Left colon (tissue), 2 donors: ENCODE results near the gene RAB5B. TPM values are rescaled to one million over a fixed set of nuclear protein-coding genes. Genes with fewer than 3 reads are reported as not detected.
"Not testable (repeated sequence)": the region's sequence is repeated elsewhere in the genome, so short reads cannot be mapped to it uniquely, and the experiment has no call there.

Experiments used
- ATAC-seq: fragments of 200-7000 bp; cut with Tn5 transposase; one replicate; pipeline ENCODE4 v1.9.1; 2020; ENCODE audit warnings: mild to moderate bottlenecking, moderate library complexity
- DNase-seq, 2 donors: peaks; one replicate each; pipeline ENCODE4 v3.0.0-alpha.2; 2020
- intact Hi-C, 2 donors: fragments of 100-400 bp; cut with DNase I in 1 of 2; cut with micrococcal nuclease in 1 of 2; formaldehyde crosslinking; loops; one replicate each; pipeline versions ENCODE4 v1.11.2 to v1.14.0; 2022; cut with DNase I, micrococcal nuclease
- total RNA-seq, 2 donors: library from RNA; stranded (reverse); fragmentation: NEBNext Ultra II Directional; extraction: Animal tissue kit (Norgen Biotek cat#: 25700); gene quantifications; one replicate each; pipeline ENCODE4 v1.2.1, GENCODE V29; 2021
- donor health status: DM: no; HTN: no; CAD: no.
- donor health status: DM: yes; HTN: yes; CAD: no.

RAB5B gene
- total RNA-seq, 2 donors from 2014 or later, result 149 to 169 TPM

DNA sequence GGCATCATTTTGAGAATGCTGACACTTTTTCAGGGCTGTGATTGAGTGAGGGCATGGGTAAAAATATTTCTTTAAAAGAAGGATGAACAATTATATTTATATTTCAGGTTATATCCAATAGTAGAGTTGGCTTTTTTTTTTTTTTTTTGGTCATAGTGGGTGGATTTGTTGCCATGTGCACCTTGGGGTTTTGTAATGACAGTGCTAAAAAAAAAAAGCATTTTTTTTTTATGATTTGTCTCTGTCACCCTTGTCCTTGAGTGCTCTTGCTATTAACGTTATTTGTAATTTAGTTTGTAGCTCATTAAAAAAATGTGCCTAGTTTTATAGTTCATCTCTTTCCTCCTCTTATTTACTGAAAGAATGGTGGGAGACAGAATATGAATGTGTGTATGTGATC, 1.4 kb upstream of the RAB5B start:
- intact Hi-C loops, result loop anchor here in 1 of 2 donors (5.0 kb wide), 1 partner anchor 40 kb away; the partner anchor contains the start of gene DGKA
- ATAC-seq (no peak), DNase-seq (no peak)

DNA sequence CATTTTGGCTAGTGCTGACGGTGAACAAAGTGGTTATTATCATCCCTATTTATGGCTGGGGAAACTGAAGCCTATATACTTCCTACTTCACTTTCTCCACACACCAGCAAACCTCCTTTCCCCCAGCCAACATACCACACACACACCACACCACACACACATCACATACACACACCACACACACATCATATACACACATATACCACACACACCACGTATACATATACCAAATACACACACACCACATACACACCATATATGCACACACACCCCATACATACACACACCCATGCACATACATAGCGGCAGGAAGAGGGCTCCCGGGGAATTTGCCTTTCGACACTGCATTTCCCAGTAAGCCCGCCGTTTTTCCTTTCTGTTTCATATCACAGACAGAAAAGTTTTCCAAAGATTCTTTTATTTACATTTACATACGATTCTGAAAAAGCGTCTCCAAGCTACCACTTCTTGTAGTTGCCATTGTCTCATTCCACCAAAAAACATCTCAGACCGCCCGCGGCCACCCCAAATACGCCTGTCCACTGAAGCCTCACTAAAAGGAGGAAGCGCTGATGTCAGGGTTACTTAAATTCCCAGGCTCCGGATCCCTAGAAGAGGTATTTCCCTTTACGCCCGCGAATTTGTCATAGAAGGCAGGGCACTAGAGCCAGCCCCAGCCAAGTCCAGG, 823 bp upstream of the RAB5B start:
- intact Hi-C loops, result loop anchor here in 1 of 2 donors (5.0 kb wide), 1 partner anchor 41 kb away; the partner anchor contains the start of gene DGKA
- DNase-seq, result peak in 1 of 2 donors; percentile 35
- peak; percentile 25 for ATAC-seq

DNA sequence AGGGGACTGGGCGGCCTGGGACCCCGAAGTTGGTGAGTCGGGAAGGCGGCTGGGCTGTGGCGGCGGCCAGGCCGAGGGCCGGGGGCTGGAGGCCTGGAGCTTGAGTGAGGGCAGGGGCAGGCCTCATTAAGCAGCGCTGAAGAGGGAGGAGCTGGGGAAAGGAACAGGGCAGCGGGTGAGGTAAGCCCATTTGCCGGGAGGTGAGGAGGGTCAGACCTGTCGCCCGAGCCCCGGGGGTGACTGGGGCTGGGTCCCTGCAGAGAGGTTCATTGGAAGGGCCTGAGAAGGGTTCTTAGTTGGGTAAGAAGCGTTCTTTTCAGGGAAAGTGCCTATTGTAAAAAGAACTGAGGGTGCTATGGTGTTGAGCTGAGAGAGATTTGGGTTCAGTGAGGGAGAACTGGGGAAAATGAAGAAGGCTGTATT, 441 bp downstream of the RAB5B start:
- intact Hi-C loops, result loop anchor here in 1 of 2 donors (5.0 kb wide), 1 partner anchor 42 kb away; the partner anchor contains the start of gene DGKA
- DNase-seq, result peak; percentile 66
- ATAC-seq, result peak; percentile 57

GRCh38 chr12:55978393-55978792, 4.5 kb downstream of the RAB5B start:
- intact Hi-C loops, result no loop called here
- DNase-seq, result no peak
- no peak for ATAC-seq

DNA sequence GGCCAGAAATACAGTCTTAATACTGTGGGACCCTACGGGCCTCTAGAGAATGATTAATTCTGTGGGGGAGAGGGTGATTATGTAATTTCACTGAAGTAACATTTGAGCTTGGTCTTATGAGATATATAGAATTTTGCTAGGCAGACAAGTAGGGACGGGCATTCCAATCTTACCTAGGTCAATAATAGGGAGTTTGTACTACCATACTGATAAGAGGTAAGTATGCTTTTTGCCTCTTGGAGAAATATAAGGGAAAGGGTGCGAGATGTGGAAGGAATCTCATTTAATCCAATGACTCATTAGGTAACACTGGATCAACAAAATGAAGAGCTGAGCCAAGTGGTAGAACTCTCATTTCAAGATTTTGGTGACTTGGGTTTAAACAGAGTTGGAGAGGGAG, 5.2 kb downstream of the RAB5B start:
- ATAC-seq (no peak), DNase-seq (no peak)
- intact Hi-C loops, result no loop called here

GRCh38 chr12:55981882-55982281, 8.0 kb downstream of the RAB5B start:
- DNase-seq, ATAC-seq, intact Hi-C loops: not testable (repeated sequence)

GRCh38 chr12:55982319-55982936, 8.6 kb downstream of the RAB5B start:
- intact Hi-C loops, result no loop called here
- no peak for DNase-seq
- no peak for ATAC-seq

GRCh38 chr12:55983232-55983842, 9.5 kb downstream of the RAB5B start:
- no peak for ATAC-seq
- intact Hi-C loops, result no loop called here
- no peak for DNase-seq

GRCh38 chr12:55984861-55985260, 11.0 kb downstream of the RAB5B start:
- DNase-seq (no peak), ATAC-seq (no peak)
- intact Hi-C loops, result no loop called here

DNA sequence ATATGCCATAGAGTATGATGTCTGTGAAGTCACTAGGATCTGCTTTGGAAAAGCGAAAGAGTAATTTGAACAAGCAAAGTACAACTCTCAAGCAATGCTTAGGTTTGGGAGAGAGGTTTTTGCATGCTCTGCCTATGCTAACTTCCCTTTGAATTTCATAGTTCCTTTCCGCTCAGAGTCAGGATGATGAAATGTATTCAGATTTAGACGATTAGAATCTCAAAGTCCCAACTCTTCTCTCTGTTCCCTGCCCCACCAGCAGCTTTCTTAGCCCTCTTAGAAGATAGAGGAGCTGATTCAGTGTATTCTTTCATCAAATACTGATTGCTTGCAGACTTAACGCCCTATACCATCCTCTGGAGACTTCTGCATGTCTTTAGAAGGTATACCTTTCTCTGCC, 11.5 kb downstream of the RAB5B start:
- DNase-seq (no peak), ATAC-seq (no peak)
- intact Hi-C loops, result no loop called here

DNA sequence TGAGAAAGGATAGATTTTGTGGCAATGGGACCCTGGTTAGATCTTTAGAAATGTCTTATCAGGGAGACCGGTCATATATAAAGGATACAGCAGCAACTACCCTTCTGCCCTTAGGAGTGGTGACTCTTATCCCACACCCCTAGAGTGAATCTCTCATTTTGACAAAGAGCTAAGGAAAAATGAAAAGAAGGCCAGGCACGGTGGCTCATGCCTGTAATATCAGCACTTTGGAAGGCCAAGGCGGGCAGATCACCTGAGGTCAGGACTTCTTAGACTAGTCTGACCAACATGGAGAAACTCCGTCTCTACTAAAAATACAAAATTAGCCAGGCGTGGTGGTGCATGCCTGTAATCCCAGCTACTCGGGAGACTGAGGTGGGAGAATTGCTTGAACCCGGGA, 12.1 kb downstream of the RAB5B start:
- DNase-seq, intact Hi-C loops: not testable (repeated sequence)

GRCh38 chr12:55991110-55991509, 17.2 kb downstream of the RAB5B start:
- ATAC-seq (no peak), DNase-seq (no peak)
- intact Hi-C loops, result no loop called here

More for the DNA sequence above, 12.1 kb downstream of the RAB5B start:
- ATAC-seq, result not testable (repeated sequence)

DNA sequence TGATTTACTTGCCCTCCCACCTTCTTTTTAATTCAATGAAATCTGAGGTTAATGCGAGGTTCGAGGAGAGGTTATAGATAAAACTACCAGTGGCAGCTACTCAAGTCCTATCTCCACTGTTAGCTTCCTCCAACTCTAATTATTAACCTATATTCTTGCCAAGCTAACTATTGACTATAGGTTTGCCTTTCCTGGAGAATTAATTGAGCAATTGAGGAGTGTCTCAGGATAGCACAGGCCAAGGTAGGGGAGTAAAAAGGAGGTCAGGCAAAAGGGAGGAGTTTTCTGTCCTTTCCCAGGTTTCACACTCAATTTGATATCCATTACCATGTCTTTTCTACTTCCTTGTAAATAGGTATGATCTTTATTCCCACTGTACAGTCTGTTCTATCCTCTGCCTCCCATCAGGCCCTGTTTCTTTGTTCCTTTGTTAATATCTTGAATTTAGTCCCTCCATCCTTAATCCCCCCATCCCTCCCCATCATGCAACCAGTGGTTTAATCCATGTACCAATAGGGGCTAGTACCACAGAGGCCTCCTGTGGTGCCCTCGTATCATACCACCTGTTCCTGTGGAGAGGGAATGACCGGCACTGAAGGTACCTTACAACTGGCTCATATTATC, 19.5 kb downstream of the RAB5B start:
- no peak for DNase-seq
- ATAC-seq, result no peak
- intact Hi-C loops, result no loop called here

GRCh38 chr12:55995366-55995765, 21.5 kb downstream of the RAB5B start:
- DNase-seq (no peak), ATAC-seq (no peak)
- intact Hi-C loops, result loop anchor here in 1 of 2 donors (5.0 kb wide), 1 partner anchor 42 kb away; no protein-coding TSS in a partner anchor

DNA sequence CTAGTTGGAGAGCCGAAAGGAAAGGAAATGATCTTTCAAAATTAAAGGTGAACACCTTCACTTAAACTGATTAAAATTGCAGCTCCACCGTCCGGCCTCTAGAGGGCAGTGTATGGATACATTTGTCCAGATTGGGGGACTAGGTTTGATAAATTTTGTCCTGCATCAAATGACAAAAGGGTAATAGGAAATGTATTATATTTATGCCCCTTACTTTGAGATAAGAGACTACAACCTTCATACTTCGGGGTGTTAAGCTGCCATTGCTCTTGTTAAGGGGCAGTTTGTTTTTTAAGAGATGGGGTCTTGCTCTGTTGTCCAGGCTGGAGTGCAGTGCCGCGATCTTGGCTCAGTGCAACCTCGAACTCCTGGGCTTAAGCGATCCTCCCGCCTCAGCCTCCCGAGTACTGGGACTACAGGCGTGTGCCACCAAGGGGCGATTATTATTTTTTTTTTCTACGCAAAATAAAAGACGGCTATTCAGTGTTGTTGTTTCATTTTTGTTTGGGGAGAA, 22.4 kb downstream of the RAB5B start:
- intact Hi-C loops, result loop anchor here in 1 of 2 donors (5.0 kb wide), 1 partner anchor 41 kb away; no protein-coding TSS in a partner anchor
- peak; percentile 46 for ATAC-seq
- peak in 1 of 2 donors; percentile 55 for DNase-seq

DNA sequence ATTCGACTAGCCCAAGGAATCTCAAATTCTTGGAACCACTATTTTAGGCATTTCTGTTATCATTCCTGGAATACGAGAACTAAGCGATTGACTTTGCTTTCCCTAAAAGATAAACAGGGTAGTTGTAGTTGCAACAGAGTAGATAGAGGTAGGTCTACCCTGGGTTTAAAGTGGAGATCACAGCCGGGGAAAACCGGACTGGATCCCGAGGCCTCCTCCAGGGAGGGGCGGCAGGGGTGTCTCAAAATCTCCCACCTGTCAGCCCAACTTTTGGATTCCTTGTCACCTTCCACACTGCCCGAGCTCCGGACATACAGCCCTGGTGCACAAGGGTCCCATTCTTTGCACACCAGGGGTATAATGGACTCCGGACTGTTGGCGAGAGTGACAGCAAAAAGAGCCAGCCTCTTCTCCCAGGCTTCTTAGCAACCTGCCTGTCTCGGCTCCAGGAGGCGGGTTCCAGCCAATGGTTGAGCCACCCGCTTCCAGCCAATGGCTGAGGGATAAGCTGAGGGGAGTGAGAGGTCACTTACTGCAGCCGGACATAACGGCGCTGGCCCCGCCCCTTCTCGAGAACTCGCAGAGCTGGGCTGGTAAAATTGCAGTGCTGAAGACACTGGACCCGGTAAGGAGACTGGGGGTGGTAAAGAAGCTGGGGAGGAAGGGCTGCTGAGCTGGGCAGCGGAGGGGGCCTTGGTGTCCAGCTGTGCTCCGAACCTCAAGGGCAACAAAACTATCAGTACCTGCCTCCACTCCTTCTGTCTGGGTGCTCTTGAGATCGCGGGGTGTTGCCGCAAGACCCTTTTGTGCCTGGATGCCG, 23.0 kb downstream of the RAB5B start, which contains the start of gene SUOX:
TSS of gene SUOX (plus strand) at position 562 of the 820 bp plus-strand sequence. CDS start 4,946 bp downstream, outside the sequence.
- peak; percentile 94 for ATAC-seq
- intact Hi-C loops, result loop anchor here in 1 of 2 donors (5.0 kb wide), 1 partner anchor 40 kb away; no protein-coding TSS in a partner anchor

DNA sequence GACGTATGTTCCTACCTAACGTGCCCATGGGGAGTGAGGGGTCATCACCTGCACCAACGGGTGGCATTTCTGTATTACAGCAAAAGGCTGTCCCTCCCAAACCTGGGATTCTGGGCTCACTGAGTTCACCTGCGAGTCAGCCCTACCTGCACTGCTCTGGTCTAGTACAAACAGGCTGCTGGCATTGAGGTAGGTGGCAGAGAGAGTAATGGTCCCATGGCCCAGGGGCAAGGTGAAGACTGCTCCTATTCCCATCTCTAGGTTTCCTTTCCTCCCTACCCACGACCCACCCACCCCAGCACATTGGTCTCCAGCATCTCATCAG, 23.6 kb downstream of the RAB5B start:
- ATAC-seq (peak; percentile 44), DNase-seq (peak; percentile 37 to 40)
- intact Hi-C loops, result loop anchor here in 1 of 2 donors (5.0 kb wide), 1 partner anchor 40 kb away; no protein-coding TSS in a partner anchor

More for the DNA sequence above, 23.0 kb downstream of the RAB5B start, which contains the start of gene SUOX:
- DNase-seq, result peak; percentile 95 to 99

GRCh38 chr12:55999522-55999921, 25.6 kb downstream of the RAB5B start:
- DNase-seq, ATAC-seq: not testable (repeated sequence)
- intact Hi-C loops, result loop anchor here in 1 of 2 donors (5.0 kb wide), 1 partner anchor 38 kb away; no protein-coding TSS in a partner anchor
